GM18498 (cell line): ENCODE results near the gene ABHD4.
"Not testable (repeated sequence)": the region's sequence is repeated elsewhere in the genome, so short reads cannot be mapped to it uniquely, and the experiment has no call there.

Experiments
- ATAC-seq: cut with Tn5 transposase; IDR thresholded peaks from one replicate; pipeline ENCODE4 v1.9.1; 2021; ENCODE audit warnings: mild to moderate bottlenecking, moderate library complexity; ENCODE audit not compliant: unreplicated experiment

ABHD4 gene

GRCh38 chr14:22626590-22626989 is 28.5 kb downstream of the ABHD4 start:
- ATAC-seq, result no peak

- ATAC-seq, result no peak
These were observed 29.6 kb downstream of the ABHD4 start for GRCh38 chr14:22627506-22628263.

GRCh38 chr14:22629361-22629760 is 31.3 kb downstream of the ABHD4 start:
- ATAC-seq, result no peak

GRCh38 chr14:22630066-22630465 is 32.0 kb downstream of the ABHD4 start:
- no peak for ATAC-seq

- no peak for ATAC-seq
These were observed 32.4 kb downstream of the ABHD4 start for GRCh38 chr14:22630486-22630885.

GRCh38 chr14:22634233-22634900 is 36.3 kb downstream of the ABHD4 start:
- ATAC-seq, result no peak

GRCh38 chr14:22635980-22636379 is 37.9 kb downstream of the ABHD4 start:
- ATAC-seq, result not testable (repeated sequence)

GRCh38 chr14:22640192-22640591 is 42.1 kb downstream of the ABHD4 start:
- no peak for ATAC-seq

- no peak for ATAC-seq
These were observed 43.7 kb downstream of the ABHD4 start for GRCh38 chr14:22641846-22642245.

GRCh38 chr14:22644305-22644635 is 46.2 kb downstream of the ABHD4 start, which contains the start of gene OR6J1:
Gene OR6J1 (minus strand): TSS chr14:22644352. CDS start chr14:22634811, 9,541 bp downstream.
- no peak for ATAC-seq

GRCh38 chr14:22646570-22647254 is 48.6 kb downstream of the ABHD4 start:
- ATAC-seq, result no peak

GRCh38 chr14:22648506-22648905 is 50.4 kb downstream of the ABHD4 start:
- no peak for ATAC-seq

- ATAC-seq, result no peak
These were observed 52.1 kb downstream of the ABHD4 start for GRCh38 chr14:22650046-22650739.

GRCh38 chr14:22650960-22651521 is 52.9 kb downstream of the ABHD4 start:
- peak; percentile 80 for ATAC-seq

GRCh38 chr14:22651586-22651985 is 53.5 kb downstream of the ABHD4 start:
- ATAC-seq, result no peak

- no peak for ATAC-seq
These were observed 55.0 kb downstream of the ABHD4 start for GRCh38 chr14:22653012-22653621.

- no peak for ATAC-seq
These were observed 58.1 kb downstream of the ABHD4 start for GRCh38 chr14:22656226-22656625.

GRCh38 chr14:22656945-22657731 is 59.0 kb downstream of the ABHD4 start:
- no peak for ATAC-seq

- ATAC-seq, result no peak
These were observed 59.8 kb downstream of the ABHD4 start for GRCh38 chr14:22657861-22658260.

- no peak for ATAC-seq
These were observed 60.8 kb downstream of the ABHD4 start for GRCh38 chr14:22658946-22659345.
